SK-N-SH treated with all-trans-retinoic acid at 6 μM for 48 hours (cell line): ENCODE data around the gene HSPA4.
"Not testable (repeated sequence)": the region's sequence is repeated elsewhere in the genome, so short reads cannot be mapped to it uniquely, and the experiment has no call there.

Experiments
- ATAC-seq: fragments of 200-7000 bp; cut with Tn5 transposase; 3 replicates; pipeline ENCODE4 v1.9.1; 2020; ENCODE audit warnings: mild to moderate bottlenecking, moderate library complexity
- ARNTL ChIP-seq: fragments of 450-650 bp; formaldehyde crosslinking; IDR thresholded peaks from 2 replicates; pipeline ENCODE4 v1.5.0; 2020; ENCODE audit warnings: low read depth, mild to moderate bottlenecking, moderate library complexity, borderline replicate concordance
- BACH2 ChIP-seq: fragments of 250-450 bp; sonication (Bioruptor Pico); IDR thresholded peaks from 2 replicates; pipeline ENCODE4 v1.9.0; 2021; ENCODE audit warnings: mild to moderate bottlenecking, borderline replicate concordance
- CREB5 ChIP-seq: fragments of 250-450 bp; sonication (Bioruptor Pico); IDR thresholded peaks from 2 replicates; pipeline ENCODE4 v1.5.1; 2020; ENCODE audit warnings: low read depth, mild to moderate bottlenecking, moderate library complexity
- CSDC2 ChIP-seq: fragments of 250-450 bp; sonication (Bioruptor Pico); IDR thresholded peaks from 2 replicates; pipeline ENCODE4 v1.5.0; 2020; ENCODE audit warnings: mild to moderate bottlenecking, moderate library complexity
- CSRNP3 ChIP-seq: fragments of 250-450 bp; sonication (Bioruptor Pico); IDR thresholded peaks from 2 replicates; pipeline ENCODE4 v1.5.1; 2021; ENCODE audit warnings: mild to moderate bottlenecking, moderate library complexity
- ESRRG ChIP-seq: fragments of 250-450 bp; sonication (Bioruptor Pico); IDR thresholded peaks from 2 replicates; pipeline ENCODE4 v1.6.1; 2021; ENCODE audit warnings: mild to moderate bottlenecking
- GLIS3 ChIP-seq: fragments of 250-450 bp; sonication (Bioruptor Pico); IDR thresholded peaks from 2 replicates; pipeline ENCODE4 v1.5.0; 2020; ENCODE audit warnings: mild to moderate bottlenecking, moderate library complexity
- OSR1 ChIP-seq: fragments of 250-450 bp; sonication (Bioruptor Pico); IDR thresholded peaks from 2 replicates; pipeline ENCODE4 v1.8.0; 2022; ENCODE audit warnings: moderate library complexity, mild to moderate bottlenecking, inconsistent platforms
- PATZ1 ChIP-seq: fragments of 250-450 bp; sonication (Bioruptor Pico); IDR thresholded peaks from 2 replicates; pipeline ENCODE4 v1.8.0; 2020; ENCODE audit warnings: mild to moderate bottlenecking, moderate library complexity, borderline replicate concordance
- PPARA ChIP-seq: fragments of 250-450 bp; sonication (Bioruptor Pico); IDR thresholded peaks from 2 replicates; pipeline ENCODE4 v1.5.0; 2020; ENCODE audit warnings: mild to moderate bottlenecking, borderline replicate concordance
- RARB ChIP-seq: fragments of 250-450 bp; sonication (Bioruptor Pico); IDR thresholded peaks from 2 replicates; pipeline ENCODE4 v1.8.0; 2021; ENCODE audit warnings: mild to moderate bottlenecking, moderate library complexity
- TCF4 ChIP-seq: fragments of 250-450 bp; sonication (Bioruptor Pico); IDR thresholded peaks from 2 replicates; pipeline ENCODE4 v1.8.0; 2021; ENCODE audit warnings: mild to moderate bottlenecking, moderate library complexity, borderline replicate concordance
- TOX ChIP-seq: fragments of 250-450 bp; sonication (Bioruptor Pico); IDR thresholded peaks from 2 replicates; pipeline ENCODE4 v1.8.0; 2021; ENCODE audit warnings: mild to moderate bottlenecking, moderate library complexity, borderline replicate concordance
- ZC3H10 ChIP-seq: fragments of 250-450 bp; sonication (Bioruptor Pico); IDR thresholded peaks from 2 replicates; pipeline ENCODE4 v1.5.1; 2021; ENCODE audit warnings: mild to moderate bottlenecking, moderate library complexity
- ZFP3 ChIP-seq: fragments of 250-450 bp; sonication (Bioruptor Pico); IDR thresholded peaks from 2 replicates; pipeline ENCODE4 v1.5.0; 2020; ENCODE audit warnings: mild to moderate bottlenecking, moderate library complexity
- ZFP30 ChIP-seq: fragments of 450-650 bp; formaldehyde crosslinking; IDR thresholded peaks from 2 replicates; pipeline ENCODE4 v1.5.0; 2022; ENCODE audit warnings: mild to moderate bottlenecking, moderate library complexity
- ZNF565 ChIP-seq: fragments of 450-650 bp; formaldehyde crosslinking; conservative IDR thresholded peaks from 2 replicates; pipeline ENCODE4 v1.5.0; 2020; ENCODE audit warnings: low read depth, mild to moderate bottlenecking, moderate library complexity
- TF ChIP-seq, protein P1 (sequence below): fragments of 250-450 bp; sonication (Bioruptor Pico); IDR thresholded peaks from 2 replicates; pipeline ENCODE4 v1.5.0; 2020; ENCODE audit warnings: mild to moderate bottlenecking, moderate library complexity
- TF ChIP-seq, protein P2 (sequence below): fragments of 250-450 bp; sonication (Bioruptor Pico); IDR thresholded peaks from 2 replicates; pipeline ENCODE4 v1.8.0; 2021; ENCODE audit warnings: low read depth, mild to moderate bottlenecking, moderate library complexity, borderline replicate concordance

The HSPA4 gene

GRCh38 chr5:133051542-133052316, at the start of gene HSPA4:
TSS of gene HSPA4 (plus strand) at chr5:133052013. CDS start at chr5:133052251, 238 bp downstream.
- ATAC-seq: peak; percentile 92
- TF ChIP-seq PPARA (CRISPR knock-in tag) (no peak), RARB (CRISPR knock-in tag) (no peak), CREB5 (CRISPR knock-in tag) (no peak), GLIS3 (no peak), CSRNP3 (0 out of 2 replicates have a peak, but pooled peaks have one; percentile 20), PATZ1 (CRISPR knock-in tag) (no peak), ZFP3 (no peak), ESRRG (CRISPR knock-in tag) (no peak), BACH2 (CRISPR knock-in tag) (no peak), ZNF565 (CRISPR knock-in tag) (no peak), CSDC2 (CRISPR knock-in tag) (no peak), ZFP30 (no peak)
- TF ChIP-seq, protein P1, sequence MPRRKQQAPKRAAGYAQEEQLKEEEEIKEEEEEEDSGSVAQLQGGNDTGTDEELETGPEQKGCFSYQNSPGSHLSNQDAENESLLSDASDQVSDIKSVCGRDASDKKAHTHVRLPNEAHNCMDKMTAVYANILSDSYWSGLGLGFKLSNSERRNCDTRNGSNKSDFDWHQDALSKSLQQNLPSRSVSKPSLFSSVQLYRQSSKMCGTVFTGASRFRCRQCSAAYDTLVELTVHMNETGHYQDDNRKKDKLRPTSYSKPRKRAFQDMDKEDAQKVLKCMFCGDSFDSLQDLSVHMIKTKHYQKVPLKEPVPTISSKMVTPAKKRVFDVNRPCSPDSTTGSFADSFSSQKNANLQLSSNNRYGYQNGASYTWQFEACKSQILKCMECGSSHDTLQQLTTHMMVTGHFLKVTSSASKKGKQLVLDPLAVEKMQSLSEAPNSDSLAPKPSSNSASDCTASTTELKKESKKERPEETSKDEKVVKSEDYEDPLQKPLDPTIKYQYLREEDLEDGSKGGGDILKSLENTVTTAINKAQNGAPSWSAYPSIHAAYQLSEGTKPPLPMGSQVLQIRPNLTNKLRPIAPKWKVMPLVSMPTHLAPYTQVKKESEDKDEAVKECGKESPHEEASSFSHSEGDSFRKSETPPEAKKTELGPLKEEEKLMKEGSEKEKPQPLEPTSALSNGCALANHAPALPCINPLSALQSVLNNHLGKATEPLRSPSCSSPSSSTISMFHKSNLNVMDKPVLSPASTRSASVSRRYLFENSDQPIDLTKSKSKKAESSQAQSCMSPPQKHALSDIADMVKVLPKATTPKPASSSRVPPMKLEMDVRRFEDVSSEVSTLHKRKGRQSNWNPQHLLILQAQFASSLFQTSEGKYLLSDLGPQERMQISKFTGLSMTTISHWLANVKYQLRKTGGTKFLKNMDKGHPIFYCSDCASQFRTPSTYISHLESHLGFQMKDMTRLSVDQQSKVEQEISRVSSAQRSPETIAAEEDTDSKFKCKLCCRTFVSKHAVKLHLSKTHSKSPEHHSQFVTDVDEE (CRISPR knock-in tag): peak; percentile 28; the same call in 1 of the 2 replicates
- TF ChIP-seq, protein P2, sequence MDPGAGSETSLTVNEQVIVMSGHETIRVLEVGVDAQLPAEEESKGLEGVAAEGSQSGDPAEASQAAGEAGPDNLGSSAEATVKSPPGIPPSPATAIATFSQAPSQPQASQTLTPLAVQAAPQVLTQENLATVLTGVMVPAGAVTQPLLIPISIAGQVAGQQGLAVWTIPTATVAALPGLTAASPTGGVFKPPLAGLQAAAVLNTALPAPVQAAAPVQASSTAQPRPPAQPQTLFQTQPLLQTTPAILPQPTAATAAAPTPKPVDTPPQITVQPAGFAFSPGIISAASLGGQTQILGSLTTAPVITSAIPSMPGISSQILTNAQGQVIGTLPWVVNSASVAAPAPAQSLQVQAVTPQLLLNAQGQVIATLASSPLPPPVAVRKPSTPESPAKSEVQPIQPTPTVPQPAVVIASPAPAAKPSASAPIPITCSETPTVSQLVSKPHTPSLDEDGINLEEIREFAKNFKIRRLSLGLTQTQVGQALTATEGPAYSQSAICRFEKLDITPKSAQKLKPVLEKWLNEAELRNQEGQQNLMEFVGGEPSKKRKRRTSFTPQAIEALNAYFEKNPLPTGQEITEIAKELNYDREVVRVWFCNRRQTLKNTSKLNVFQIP (CRISPR knock-in tag): no peak

DNA sequence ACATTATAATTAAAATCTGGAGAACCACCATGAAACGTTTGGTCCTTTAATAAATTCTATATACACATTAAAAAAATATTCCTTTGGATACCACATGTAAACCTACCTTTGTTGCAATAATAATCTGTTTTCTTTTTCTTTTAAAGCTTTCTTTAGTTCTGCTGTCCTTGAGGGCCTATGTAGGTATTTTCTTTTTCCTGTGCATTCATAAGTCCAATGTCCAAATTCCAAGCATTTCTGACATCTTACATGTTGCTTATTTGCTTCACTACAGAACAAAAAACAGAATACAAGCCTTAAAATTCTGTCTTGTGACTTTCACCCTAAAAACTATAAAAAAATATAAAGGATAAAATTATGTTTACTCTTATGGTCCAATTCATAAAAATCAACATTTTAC, 45.2 kb upstream of the HSPA4 start:
- ATAC-seq: peak; percentile 50; the same call in 1 of the 3 replicates
- TF ChIP-seq CSDC2 (CRISPR knock-in tag) (no peak), ESRRG (CRISPR knock-in tag) (no peak), ZC3H10 (CRISPR knock-in tag) (no peak), PPARA (CRISPR knock-in tag) (no peak), RARB (CRISPR knock-in tag) (no peak), PATZ1 (CRISPR knock-in tag) (no peak), CREB5 (CRISPR knock-in tag) (no peak), TCF4 (no peak), OSR1 (CRISPR knock-in tag) (no peak), ARNTL (CRISPR knock-in tag) (no peak), ZNF565 (CRISPR knock-in tag) (no peak), TOX (no peak)
- TF ChIP-seq, protein P1 (CRISPR knock-in tag): no peak

DNA sequence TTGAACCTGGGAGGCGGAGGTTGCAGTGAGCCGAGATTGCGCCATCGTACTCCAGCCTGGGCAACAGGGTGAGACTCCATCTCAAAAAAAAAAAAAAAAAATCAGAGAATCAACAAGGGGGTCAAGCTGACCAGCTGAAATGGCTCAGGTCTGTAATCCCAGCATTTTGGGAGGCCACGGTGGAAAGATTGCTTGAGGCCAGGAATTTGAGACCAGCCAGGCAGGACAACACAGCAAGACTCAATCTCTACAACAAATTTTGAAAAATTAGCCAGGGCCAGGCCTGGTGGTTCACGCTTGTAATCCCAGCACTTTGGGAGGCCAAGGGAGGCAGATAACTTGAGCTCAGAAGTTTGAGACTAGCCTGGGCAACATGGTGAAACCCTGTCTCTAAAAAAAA, 43.4 kb upstream of the HSPA4 start:
- ATAC-seq: not testable (repeated sequence)
